GM18526 (cell line): ENCODE data around the gene OR1M1.

Experiments used
- POLR2A ChIP-seq: IDR thresholded peaks from 3 replicates; pipeline ENCODE4 v1.6.1; 2011; ENCODE audit not compliant: insufficient read length; ENCODE audit errors: extremely low read depth

The OR1M1 gene

DNA sequence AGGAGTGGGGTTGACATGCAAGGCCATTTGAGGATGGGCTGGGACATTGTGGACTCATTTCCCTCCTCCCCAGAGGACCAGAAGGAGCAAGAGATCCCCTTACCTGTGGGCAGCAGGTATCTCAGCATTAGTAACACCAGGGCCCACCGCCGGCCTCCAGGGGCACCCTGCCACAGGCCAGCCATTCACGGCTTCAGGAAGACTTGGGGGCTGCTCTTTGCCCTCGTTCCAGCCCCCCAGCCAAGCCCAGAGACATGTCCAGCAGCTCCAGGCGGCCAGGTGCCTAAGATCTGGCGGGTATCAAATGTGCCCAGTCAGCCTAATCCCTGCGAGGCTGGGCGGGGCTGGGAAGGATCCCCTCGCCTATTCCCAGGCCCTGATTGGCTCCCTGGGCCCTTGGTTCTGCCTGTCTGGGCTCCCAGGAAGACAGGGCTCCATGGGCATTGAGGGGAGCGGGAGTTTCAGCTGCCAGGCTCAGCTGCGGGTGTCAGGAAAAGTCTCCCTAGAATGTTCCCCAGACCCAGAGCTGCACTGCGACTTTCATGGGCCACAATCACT, 21.3 kb upstream of the OR1M1 start:
- TF ChIP-seq POLR2A = no peak

- no peak for TF ChIP-seq POLR2A
Observed at GRCh38 chr19:9070066-9070465, 16.8 kb upstream of the OR1M1 start.

DNA sequence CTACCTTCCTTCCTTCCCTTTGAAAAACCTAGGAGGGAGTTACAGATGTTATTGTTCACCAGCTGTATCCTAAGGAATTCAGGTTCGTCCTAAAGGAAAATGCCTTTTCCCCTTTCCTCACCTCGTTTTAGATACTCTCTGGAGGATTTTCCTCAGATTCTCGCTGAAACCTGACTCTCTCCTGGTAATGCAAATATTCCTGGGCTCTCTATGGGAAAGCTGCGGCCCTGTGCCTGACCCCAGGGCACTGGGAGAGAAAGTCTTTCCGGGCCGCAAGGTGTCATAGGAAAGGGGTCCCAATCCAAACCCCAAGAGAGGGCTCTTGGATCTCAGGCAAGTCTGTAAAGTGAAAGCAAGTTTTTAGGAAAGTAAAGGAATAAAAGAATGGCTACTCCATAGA, 13.1 kb upstream of the OR1M1 start:
- no peak for TF ChIP-seq POLR2A

GRCh38 chr19:9075064-9075949, 11.6 kb upstream of the OR1M1 start:
- no peak for TF ChIP-seq POLR2A

DNA sequence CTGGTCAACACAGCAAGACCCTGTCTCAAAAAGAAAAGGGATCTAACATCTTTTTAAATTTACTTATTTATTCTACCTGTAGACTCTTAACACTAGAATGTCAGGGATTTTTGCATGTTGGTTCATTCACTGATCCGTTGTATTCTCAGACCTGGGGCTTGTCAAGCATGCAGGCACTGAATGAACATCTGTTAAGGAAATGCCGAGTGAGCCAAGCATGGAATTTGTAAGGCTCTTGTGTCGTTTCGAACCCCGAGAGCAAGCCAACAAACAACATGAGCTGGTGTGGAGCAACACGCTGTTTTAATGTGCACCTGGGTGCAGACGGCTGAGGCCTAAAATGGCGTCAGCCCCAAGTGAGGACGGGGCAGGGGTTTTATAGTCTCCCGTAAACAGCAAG, 10.0 kb upstream of the OR1M1 start:
- TF ChIP-seq POLR2A = no peak

DNA sequence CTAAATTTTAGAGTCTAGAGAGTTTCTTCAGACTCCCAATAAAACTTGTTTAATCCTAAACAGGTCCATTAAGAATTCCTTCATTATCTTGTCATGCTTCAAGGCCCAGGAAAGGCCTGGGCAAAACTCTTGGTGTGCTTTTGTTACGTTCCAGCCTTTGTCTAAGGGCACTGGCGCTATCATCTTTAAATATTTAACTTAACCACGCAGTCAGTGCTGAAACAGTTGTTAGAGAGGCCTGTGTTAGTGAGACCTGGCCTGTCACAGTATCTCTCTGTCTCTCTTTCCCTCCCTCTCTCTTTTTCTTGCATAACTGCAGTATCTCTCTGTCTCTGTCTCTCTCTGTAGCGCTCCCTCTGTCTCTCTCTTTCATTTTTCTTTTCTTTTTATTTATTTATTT, 8.2 kb upstream of the OR1M1 start:
- TF ChIP-seq POLR2A = no peak

DNA sequence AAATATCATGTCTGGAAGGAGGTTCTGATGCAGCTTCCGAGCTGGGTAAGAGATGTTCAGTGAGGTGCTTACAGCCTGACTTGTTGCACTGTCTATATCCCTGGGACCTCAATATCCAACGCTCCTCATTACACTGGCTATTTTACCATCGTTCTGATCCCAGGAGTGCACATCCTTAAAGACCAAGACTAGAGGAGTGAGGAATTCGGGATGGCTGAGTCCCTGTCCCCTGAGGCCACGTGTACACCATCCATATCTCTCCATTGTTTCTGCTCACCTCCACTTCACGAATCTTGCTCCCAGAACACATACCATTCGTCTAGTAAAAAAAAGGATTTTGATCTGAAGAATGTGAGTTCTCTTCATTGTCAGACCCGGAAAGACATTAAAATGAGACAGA, 20.5 kb downstream of the OR1M1 start, which contains the start of gene OR7G2:
OR7G2 (minus strand) TSS at position 101 of the 400 bp plus-strand sequence. CDS start 4,232 bp downstream, outside the sequence.
- TF ChIP-seq POLR2A = no peak

DNA sequence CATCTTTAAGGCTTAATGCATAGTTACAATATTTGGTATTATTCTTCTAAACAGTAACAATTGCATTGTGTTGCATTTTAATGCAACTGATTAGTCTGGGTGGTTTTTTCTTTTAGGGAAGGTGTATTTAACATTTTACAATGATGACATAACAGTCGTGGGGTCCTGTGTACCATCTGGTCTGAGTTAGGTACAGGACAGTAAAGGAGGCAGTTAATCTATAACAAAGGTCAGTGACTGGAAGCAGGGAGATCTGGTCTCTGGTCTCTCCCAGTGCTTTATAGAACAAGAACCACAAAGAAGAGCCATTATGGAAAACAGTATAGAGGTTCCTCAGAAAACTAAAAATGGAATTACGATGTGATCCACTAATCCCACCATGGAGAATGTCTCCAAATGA, 23.1 kb downstream of the OR1M1 start:
- TF ChIP-seq POLR2A = no peak

GRCh38 chr19:9115307-9115813, 28.5 kb downstream of the OR1M1 start, which contains the start of gene OR7G1:
TSS of gene OR7G1 (minus strand) at chr19:9115763. CDS start at chr19:9115763, 0 bp downstream.
- no peak for TF ChIP-seq POLR2A

DNA sequence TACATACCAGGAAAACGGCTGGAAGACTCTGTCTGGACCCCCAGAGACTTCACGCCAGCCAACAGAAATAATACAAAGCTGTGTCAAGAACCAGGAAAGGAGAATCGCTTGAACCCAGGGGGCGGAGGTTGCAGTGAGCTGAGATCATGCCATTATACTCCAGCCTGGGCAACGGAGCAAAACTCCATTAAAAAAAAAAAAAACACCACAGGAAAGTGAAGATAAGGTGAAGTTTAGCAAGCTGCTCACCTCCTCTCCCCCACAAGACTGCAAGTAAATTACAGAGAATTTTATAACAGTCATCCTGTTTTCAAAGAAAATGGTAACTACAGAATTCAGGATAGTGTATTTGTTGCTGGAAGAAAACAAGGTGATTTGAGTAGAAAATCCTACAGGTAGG, 29.7 kb downstream of the OR1M1 start:
- no peak for TF ChIP-seq POLR2A

GRCh38 chr19:9126900-9127405, 40.1 kb downstream of the OR1M1 start, which contains the start of gene OR7G3:
TSS of gene OR7G3 (minus strand) at chr19:9126950. CDS start at chr19:9126950, 0 bp downstream.
- no peak for TF ChIP-seq POLR2A

GRCh38 chr19:9128171-9128570, 41.3 kb downstream of the OR1M1 start:
- no peak for TF ChIP-seq POLR2A

- no peak for TF ChIP-seq POLR2A
Observed at GRCh38 chr19:9130965-9131364, 44.1 kb downstream of the OR1M1 start.

DNA sequence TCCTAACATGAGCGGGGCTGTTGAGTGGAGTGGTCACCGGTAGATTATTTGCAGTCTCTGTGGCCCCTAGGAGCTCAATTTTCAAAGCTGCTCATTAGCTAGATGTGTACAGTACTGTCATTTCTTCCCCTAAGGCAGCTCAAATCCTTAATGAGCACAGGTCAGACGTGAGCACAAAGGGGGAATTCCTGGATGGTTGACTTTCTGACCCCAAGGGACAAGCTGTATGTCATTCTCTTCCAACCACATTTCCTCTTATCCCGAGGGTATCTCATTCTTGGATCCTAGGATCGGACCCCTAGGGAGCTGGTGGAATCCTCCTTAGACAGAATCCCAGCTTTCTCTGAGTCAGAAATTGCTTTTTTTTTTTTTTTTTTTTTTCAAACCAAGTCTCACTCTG, 45.6 kb downstream of the OR1M1 start:
- TF ChIP-seq POLR2A = no peak

GRCh38 chr19:9139609-9140158, 52.8 kb downstream of the OR1M1 start:
- no peak for TF ChIP-seq POLR2A
